Superior temporal gyrus (tissue), 1 donor: Measurements from ENCODE around the gene YPEL2.

Experiments used
- DNase-seq: peaks from one replicate; pipeline ENCODE4 v3.0.0-alpha.2; 2016; ENCODE audit errors: extremely low spot score

The YPEL2 gene

DNA sequence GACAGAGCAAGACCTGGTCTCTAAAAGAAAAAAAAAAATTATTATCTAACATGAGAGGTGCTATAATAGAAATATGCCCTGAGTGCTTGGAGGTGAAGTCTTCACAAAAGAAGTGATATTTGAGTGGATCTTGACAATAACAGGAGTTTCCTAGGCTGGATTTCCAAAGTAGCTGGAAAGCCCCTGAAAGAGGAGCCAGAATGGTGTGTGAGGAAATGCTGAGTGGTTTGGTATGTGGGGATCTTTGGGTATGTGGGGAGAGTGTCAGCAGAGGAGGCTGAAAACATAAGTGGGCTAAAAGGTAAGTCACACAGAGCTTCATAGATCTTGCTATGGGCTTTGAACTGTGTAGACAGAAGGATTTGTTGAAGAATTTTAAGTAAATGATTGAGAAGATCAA, 100.1 kb downstream of the YPEL2 start:
- DNase-seq, result no peak

DNA sequence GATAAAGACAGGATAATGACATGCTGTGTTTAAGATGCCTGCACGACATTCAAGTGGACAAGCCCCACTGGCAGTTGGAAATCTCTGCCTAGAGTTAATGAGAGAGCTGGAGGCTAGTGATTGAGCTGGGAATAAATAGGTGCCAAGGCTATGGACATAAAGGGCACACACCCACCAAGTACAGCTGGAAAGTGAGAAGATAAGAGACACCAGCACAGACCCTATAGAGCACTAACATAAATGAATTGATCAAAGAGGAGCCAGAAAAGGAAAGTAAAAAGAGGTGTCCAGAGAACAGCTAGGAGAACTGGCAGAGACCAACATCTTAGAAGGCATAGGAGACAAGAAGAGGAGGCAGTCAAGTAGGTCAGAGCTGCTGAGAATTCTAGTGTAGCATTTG, 101.2 kb downstream of the YPEL2 start:
- no peak for DNase-seq

DNA sequence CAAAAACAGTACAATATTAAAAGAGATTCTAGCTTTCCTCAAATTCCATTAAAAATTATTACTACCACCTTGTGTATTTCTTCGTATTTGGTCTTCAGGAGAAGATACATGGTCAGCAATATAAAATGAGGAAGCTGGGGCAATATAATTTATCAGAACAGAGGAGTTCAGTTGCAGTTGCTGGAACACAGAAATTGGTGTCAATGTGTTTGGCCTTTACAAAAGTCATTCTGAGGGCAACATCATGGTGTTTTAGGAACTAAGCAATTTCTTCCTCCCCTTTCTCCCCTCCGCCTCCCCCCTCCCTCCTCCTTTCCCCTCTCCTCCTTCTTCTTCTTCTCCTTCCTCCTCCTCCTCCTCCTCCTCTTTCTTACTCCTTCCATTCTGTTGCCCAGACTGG, 102.1 kb downstream of the YPEL2 start:
- DNase-seq, result no peak

DNA sequence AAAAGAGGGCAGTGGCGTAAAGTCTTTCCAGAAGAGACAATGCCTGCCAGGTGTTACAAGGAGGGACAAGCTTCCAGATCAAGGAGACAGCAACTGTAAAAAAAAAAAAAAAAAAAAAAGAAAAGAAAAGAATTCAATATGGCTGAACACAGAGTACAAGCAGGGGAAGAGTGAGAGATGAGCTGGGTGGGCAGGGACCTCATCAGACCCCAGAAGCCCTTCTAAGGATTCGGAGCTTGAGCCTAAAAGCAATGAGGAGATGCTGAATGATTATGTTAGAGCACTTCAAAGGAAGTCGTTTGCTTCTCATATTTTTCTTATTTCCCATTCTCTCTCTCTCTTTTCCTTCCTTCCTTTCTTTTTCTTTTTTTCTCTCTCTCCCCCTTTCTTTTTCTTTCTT, 103.0 kb downstream of the YPEL2 start:
- DNase-seq, result no peak

DNA sequence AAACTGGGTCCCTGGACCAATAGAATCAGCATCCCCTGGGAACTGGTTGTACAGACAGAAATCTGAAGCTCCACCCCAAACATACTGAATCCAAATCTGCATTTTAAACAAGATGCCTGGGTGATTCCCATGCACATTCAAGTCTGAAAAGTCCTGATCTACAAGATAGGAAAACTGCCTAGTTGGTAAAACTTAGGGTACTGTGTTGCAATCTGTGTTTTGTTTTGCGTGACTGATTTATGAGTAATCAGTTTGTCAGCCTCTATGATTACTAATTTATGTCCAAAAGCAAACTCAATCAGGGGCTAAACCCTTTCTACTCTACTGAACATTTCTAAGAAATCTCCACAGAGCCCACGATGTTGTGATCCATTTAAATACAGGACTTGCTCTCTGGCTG, 103.8 kb downstream of the YPEL2 start:
- peak; percentile 34 for DNase-seq

DNA sequence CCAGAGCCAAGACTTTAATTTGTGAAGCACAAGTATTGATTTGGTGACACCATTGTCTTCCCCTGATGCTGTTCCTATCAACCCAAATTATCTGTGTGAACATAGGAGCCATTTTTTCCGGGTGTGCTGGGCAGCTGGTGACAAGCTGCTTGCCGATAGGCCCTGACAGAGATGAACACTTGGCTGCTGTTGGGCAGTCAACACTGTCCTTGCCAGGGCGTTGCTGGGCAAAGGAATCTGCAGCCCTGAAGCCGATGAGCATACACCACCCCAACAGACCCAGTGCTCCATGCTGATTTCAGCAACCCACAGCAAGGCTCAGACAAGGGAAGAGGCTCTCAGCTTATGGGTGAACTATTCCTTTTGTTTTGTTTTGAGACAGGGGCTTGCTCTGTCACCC, 105.4 kb downstream of the YPEL2 start:
- peak; percentile 46 for DNase-seq

DNA sequence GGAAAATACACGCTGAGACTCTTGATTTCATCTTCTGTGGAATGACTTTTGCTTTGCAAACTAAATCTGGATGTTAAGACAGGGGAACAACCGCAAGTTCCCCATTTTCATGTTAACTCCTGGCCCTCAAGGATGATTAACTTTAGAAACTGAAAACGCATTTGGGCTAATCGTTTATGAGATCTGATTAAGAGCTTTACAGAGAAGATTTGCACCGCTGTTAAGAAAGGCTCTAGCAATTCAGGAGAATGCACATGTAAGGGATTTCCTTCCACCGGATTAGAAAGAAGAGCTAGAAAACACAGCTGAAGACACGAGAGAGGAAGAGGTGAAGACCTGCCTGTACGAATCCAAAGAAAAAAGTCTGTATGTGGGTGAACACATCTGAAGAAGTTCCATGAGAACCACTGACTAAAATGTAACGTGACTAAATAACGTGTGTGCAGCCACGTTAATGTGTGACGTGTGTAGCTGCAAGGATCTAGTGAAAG, 106.4 kb downstream of the YPEL2 start:
- DNase-seq, result peak; percentile 23

DNA sequence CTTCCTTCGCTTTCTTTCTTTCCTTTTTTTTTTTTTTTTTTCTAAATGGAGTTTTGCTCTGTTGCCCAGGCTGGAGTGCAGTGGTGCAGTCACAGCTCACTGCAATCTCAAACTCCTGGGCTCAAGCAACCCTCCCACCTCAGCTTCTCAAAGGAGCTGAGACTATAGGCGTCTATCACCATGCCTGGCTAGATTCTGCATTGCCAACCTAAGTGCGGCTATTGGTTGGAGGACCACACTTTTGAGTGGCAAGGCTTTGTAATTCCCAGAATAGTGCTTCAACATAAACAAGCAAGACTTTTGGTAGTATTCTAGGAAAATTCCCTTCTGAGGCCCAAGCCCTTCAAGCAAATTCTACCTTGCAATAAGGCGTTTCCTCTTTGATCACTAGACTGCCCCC, 107.8 kb downstream of the YPEL2 start:
- DNase-seq, result no peak

DNA sequence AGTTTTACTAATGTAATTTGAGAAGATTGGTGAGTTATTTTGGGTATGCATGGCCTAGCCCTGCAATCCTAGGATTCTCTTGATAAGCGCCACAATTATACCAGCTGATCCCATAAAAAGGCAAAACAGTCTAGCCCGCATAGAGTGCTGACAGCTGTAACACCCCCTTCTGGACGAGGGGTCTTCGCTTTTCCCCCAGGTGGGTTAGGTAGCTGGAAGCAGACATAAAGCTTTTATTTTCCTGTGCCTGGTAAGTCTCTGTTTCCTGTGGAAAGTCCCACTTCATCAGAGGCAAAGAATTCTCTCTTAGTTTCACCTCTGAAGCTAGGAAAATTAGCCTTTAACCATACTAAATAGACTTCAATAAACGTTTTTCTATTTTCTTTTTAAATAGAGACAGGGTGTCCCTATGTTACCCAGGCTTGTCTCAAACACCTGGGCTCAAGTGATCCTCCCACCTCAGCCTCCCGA, 108.3 kb downstream of the YPEL2 start:
- DNase-seq, result no peak

DNA sequence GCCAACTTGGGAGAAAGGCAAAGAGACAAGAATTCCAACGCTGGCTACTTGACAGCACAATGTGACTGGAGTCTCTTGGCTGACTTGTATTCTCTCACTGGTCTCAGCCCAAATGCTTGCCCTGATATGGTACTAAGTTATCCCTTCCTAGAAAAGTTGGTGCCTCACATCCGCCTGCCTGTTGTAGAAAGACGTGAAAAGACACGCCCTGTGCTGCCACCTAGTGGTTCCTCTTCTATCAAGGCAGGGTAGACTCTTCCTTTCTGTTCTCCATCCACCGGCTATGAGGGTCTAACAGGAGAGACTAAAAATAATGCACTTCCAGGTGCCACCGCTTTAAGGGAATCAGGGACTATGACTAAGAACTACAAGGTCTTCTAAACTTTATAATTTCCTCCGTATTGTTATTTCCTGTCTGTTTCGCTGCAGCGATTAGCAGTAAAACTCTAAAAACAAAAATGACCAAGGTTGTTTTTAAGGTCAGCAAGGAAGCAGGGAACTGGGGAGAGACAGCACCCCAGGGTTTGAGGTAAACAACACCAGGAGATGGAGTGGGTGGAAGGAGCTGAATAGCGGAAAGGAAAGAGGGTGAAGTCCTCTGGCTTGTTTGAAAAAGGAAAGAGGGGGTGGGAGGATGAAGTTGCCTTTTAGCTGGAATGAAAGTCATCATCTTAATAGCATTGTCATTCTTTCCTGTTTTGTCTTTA, 109.5 kb downstream of the YPEL2 start:
- DNase-seq, result peak; percentile 98

DNA sequence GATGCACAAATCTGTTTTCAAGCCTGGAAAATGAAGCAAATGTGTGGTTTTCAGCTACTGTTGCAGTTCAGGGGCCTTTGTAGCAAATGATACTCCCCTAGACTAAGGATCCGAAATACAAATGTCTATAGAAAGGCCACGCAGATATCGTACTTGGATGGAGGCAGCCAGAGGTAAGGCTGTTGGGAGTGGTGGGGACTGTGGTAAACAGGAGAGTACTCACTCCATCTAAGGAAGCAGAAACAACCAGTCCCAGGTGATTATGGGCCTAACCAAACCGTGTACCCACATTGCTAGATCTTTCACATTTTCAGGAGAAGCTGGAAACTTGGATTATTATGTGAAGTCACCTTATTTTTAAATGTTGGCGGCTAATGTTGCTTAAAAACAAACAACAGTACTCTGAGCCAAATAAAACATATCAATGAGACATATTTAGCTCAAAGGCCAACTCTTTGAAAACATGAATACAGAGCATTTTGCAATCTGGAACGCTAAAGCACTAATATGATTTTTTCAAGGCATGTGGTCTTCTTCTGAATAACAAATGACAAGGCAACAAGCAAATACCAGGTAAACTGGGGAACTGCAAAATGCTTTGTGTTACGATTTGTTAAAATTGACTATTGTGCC, 110.1 kb downstream of the YPEL2 start:
- DNase-seq, result no peak

DNA sequence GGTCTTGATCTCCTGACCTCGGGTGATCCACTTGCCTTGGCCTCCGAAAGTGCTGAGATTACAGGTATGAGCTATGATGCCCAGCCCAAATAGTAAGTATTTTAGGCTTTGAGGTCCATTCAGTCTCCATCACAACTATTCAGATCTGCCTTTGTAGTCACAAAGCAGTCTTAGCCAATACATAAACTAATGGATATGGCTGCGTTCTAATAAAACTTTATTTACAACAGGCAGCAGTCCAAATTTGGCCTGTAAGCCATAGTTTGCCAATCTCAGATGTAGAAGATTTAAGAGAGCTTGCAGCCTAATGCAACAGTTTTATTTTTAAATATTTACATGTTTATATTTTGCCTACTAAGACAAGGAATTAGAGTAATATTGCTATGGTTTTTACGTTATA, 111.7 kb downstream of the YPEL2 start:
- no peak for DNase-seq
